Measurements from ENCODE around the gene PPY. TPM values are rescaled to one million over a fixed set of nuclear protein-coding genes. Genes with fewer than 3 reads are reported as not detected.
"Not testable (repeated sequence)": the region's sequence is repeated elsewhere in the genome, so short reads cannot be mapped to it uniquely, and the experiment has no call there.

The PPY gene
- total and polyA plus RNA-seq, 9 donors = not detected

- no peak for DNase-seq
- no peaks in the 10 kb centered on the region for H3K9me3 ChIP-seq
- TF ChIP-seq EP300 (IDR thresholded peaks at IDR 0.05) (no peak), CTCF (IDR thresholded peaks at IDR 0.05) (no peak), POLR2A (IDR thresholded peaks at IDR 0.05) (no peak)
- intact Hi-C loops (cut with DNase I) = no loop called here
- WGBS, 3 donors = 88 to 98% (median 97%) methylated on average over 3 of the region's 3 CpGs
- no peaks in the 10 kb centered on the region for H3K4me1 ChIP-seq (ENCODE audit: insufficient read depth)
- H3K36me3 ChIP-seq = no peaks in the 10 kb centered on the region
- H3K27ac ChIP-seq = no peak overlapping the region
- no peaks in the 10 kb centered on the region for H3K27me3 ChIP-seq
- H3K4me3 ChIP-seq = no peak overlapping the region
These were observed 44.4 kb downstream of the PPY start for GRCh38 chr17:43897831-43898230.

GRCh38 chr17:43894494-43894893 lies 47.8 kb downstream of the PPY start:
- H3K4me3 ChIP-seq; H3K27ac ChIP-seq; H3K9me3 ChIP-seq; H3K27me3 ChIP-seq; H3K4me1 ChIP-seq (ENCODE audit: insufficient read depth); intact Hi-C loops (cut with DNase I); DNase-seq; H3K36me3 ChIP-seq: not testable (repeated sequence)
- WGBS, 3 donors = 91 to 97% (median 93%) methylated on average over 4 of the region's 4 CpGs

DNA sequence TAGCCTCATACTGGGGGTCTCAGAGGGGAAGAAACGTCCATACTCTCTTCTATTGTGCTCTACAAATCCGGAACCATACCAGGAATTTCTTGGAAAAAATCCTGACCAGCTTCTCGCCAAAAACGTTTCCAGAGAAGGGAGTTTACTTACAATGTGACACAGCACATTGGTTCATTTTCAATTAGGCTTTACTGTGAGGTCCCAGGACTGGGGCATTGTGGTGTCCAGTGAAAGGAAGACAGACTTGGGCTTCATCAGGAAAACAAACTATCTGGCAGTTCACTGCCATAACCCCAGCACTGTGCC lies 49.7 kb downstream of the PPY start:
- TF ChIP-seq POLR2A (IDR thresholded peaks at IDR 0.05) = no peak
- no peak for TF ChIP-seq EP300 (IDR thresholded peaks at IDR 0.05)
- TF ChIP-seq CTCF (IDR thresholded peaks at IDR 0.05) = no peak
- no peaks in the 10 kb centered on the region for H3K36me3 ChIP-seq
- H3K27me3 ChIP-seq = no peaks in the 10 kb centered on the region
- H3K4me3 ChIP-seq = no peak overlapping the region
- H3K9me3 ChIP-seq = no peaks in the 10 kb centered on the region
- H3K4me1 ChIP-seq (ENCODE audit: insufficient read depth) = no peaks in the 10 kb centered on the region
- DNase-seq = no peak
- 34 to 37% (median 37%) methylated on average over 4 of the region's 4 CpGs for WGBS, 3 donors
- H3K27ac ChIP-seq = no peak overlapping the region
- intact Hi-C loops (cut with DNase I) = no loop called here

- intact Hi-C loops (cut with DNase I) = no loop called here
- Histone ChIP-seq H3K9me3 (no peaks in the 10 kb centered on the region), H3K27me3 (no peaks in the 10 kb centered on the region), H3K4me3 (no peak overlapping the region), H3K36me3 (no peaks in the 10 kb centered on the region), H3K4me1 (ENCODE audit: insufficient read depth) (no peaks in the 10 kb centered on the region), H3K27ac (no peak overlapping the region)
- no peak for TF ChIP-seq CTCF (IDR thresholded peaks at IDR 0.05)
- no peak for TF ChIP-seq EP300 (IDR thresholded peaks at IDR 0.05)
- TF ChIP-seq POLR2A (IDR thresholded peaks at IDR 0.05) = no peak
- no peak for DNase-seq
- 82 to 88% (median 87%) methylated on average over 5 of the region's 5 CpGs for WGBS, 3 donors
These were observed 50.2 kb downstream of the PPY start for GRCh38 chr17:43891851-43892646.

Other genes with a start within 250 kb of the PPY start
- not detected for gene SOST, start 183.7 kb downstream of the PPY start, total RNA-seq
- under 1 TPM in 1 of 2 donors, not detected in 1; 0.30 TPM for gene SOST, start 183.7 kb downstream of the PPY start, polyA plus RNA-seq
- gene DUSP3, start 163.5 kb downstream of the PPY start, total RNA-seq = 10 to 100 TPM; 14.2 to 38.7 (median 33.0) TPM
- 10 to 100 TPM; 13.4 to 60.4 TPM for gene DUSP3, start 163.5 kb downstream of the PPY start, polyA plus RNA-seq
- under 1 TPM in 1 of 7 donors, not detected in 6; 0.15 TPM for gene CFAP97D1, start 162.0 kb downstream of the PPY start, total RNA-seq
- not detected for gene CFAP97D1, start 162.0 kb downstream of the PPY start, polyA plus RNA-seq
- gene MPP3, start 109.3 kb downstream of the PPY start, total RNA-seq = 10 to 100 TPM in 1 of 7 donors, 1 to 10 TPM in 6; 2.7 to 17.2 (median 4.4) TPM
- gene MPP3, start 109.3 kb downstream of the PPY start, polyA plus RNA-seq = 1 to 10 TPM; 2.7 to 2.9 TPM
- 1 to 10 TPM in 5 of 7 donors, under 1 TPM in 2; 0.13 to 6.8 (median 1.2) TPM for gene CD300LG, start 95.3 kb downstream of the PPY start, total RNA-seq
- 1 to 10 TPM; 3.4 to 5.6 TPM for gene CD300LG, start 95.3 kb downstream of the PPY start, polyA plus RNA-seq
- 1 to 10 TPM; 3.3 to 6.5 (median 5.6) TPM for gene MPP2, start 34.9 kb downstream of the PPY start, total RNA-seq
- 1 to 10 TPM; 2.6 to 2.9 TPM for gene MPP2, start 34.9 kb downstream of the PPY start, polyA plus RNA-seq
- 1 to 10 TPM in 1 of 7 donors, under 1 TPM in 1, not detected in 5; 0.69 to 1.1 TPM for gene PYY, start 11.5 kb upstream of the PPY start, total RNA-seq
- under 1 TPM in 1 of 2 donors, not detected in 1; 0.18 TPM for gene PYY, start 11.5 kb upstream of the PPY start, polyA plus RNA-seq
- 1 to 10 TPM in 5 of 7 donors, under 1 TPM in 2; 0.33 to 1.6 (median 1.3) TPM for gene NAGS, start 62.1 kb upstream of the PPY start, total RNA-seq
- 1 to 10 TPM in 1 of 2 donors, under 1 TPM in 1; 0.42 to 1.7 TPM for gene NAGS, start 62.1 kb upstream of the PPY start, polyA plus RNA-seq
- 10 to 100 TPM; 19.9 to 35.3 (median 23.5) TPM for gene TMEM101, start 72.5 kb upstream of the PPY start, total RNA-seq
- 10 to 100 TPM; 20.5 to 32.3 TPM for gene TMEM101, start 72.5 kb upstream of the PPY start, polyA plus RNA-seq
- gene LSM12, start 124.2 kb upstream of the PPY start, total RNA-seq = 10 to 100 TPM; 21.3 to 54.6 (median 37.1) TPM
- gene LSM12, start 124.2 kb upstream of the PPY start, polyA plus RNA-seq = 10 to 100 TPM; 17.1 to 29.2 TPM
- 10 to 100 TPM; 14.4 to 56.7 (median 36.2) TPM for gene G6PC3, start 128.3 kb upstream of the PPY start, total RNA-seq
- 10 to 100 TPM; 37.1 to 49.1 TPM for gene G6PC3, start 128.3 kb upstream of the PPY start, polyA plus RNA-seq
- gene HDAC5, start 181.2 kb upstream of the PPY start, total RNA-seq = 10 to 100 TPM; 35.1 to 97.6 (median 67.2) TPM
- gene HDAC5, start 181.2 kb upstream of the PPY start, polyA plus RNA-seq = 10 to 100 TPM; 11.4 to 75.8 TPM
- 1 to 10 TPM in 3 of 7 donors, under 1 TPM in 4; 0.86 to 6.3 (median 0.97) TPM for gene HROB, start 199.5 kb upstream of the PPY start, total RNA-seq
- 1 to 10 TPM; 1.0 TPM for gene HROB, start 199.5 kb upstream of the PPY start, polyA plus RNA-seq
- gene ASB16, start 228.2 kb upstream of the PPY start, total RNA-seq = 1 to 10 TPM in 3 of 7 donors, under 1 TPM in 3, not detected in 1; 0.24 to 1.8 (median 0.98) TPM
- gene ASB16, start 228.2 kb upstream of the PPY start, polyA plus RNA-seq = 1 to 10 TPM in 1 of 2 donors, under 1 TPM in 1; 0.10 to 1.3 TPM
- gene TMUB2, start 244.5 kb upstream of the PPY start, total RNA-seq = 10 to 100 TPM; 18.7 to 37.0 (median 28.6) TPM
- gene TMUB2, start 244.5 kb upstream of the PPY start, polyA plus RNA-seq = 10 to 100 TPM; 22.5 to 36.8 TPM

Data from ovary (tissue), 9 donors.